NOMO-1 treated with dmso at 0.1 percent for 144 hours (cell line): ENCODE data around the gene LILRB1.
"Not testable (repeated sequence)": the region's sequence is repeated elsewhere in the genome, so short reads cannot be mapped to it uniquely, and the experiment has no call there.

Experiments used
- DNase-seq: peaks from one replicate; lab custom pipeline; 2025; ENCODE audit not compliant: unreplicated experiment; lab: John Stamatoyannopoulos, UW

Gene LILRB1

DNA sequence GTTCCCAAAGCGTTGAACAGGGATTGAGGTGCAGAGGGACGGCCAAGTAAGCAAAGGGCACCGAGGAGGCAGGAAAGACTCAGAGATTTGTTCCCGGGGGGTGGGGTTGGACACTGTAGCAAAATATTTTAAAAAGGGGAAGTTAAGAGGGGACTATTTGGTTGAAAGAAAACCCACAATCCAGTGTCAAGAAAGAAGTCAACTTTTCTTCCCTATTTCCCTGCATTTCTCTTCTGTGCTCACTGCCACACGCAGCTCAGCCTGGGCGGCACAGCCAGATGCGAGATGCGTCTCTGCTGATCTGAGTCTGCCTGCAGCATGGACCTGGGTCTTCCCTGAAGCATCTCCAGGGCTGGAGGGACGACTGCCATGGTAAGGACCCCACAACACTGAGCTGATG is at the start of gene LILRB1:
Gene LILRB1, plus strand, starts transcription at position 223 of the 400 bp plus-strand sequence. CDS start 590 bp downstream, outside the sequence.
- DNase-seq = peak; percentile 57

GRCh38 chr19:54586397-54586796 is 43.9 kb upstream of the LILRB1 start:
- no peak for DNase-seq

- no peak for DNase-seq
Observed at GRCh38 chr19:54587026-54587425, 43.3 kb upstream of the LILRB1 start.

DNA sequence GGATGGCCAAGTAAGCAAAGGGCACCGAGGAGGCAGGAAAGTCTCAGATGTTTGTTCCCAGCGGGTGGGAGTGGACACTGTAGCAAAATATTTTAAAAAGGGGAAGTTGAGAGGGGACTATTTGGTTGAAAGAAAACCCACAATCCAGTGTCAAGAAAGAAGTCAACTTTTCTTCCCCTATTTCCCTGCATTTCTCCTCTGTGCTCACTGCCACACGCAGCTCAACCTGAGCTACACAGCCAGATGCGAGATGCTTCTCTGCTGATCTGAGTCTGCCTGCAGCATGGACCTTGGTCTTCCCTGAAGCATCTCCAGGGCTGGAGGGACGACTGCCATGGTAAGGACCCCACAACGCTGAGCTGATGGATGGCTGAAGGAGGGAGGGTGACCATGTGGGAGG is 36.8 kb upstream of the LILRB1 start, which contains the start of gene LILRA1:
Gene LILRA1, plus strand, starts transcription at position 188 of the 400 bp plus-strand sequence. CDS start 613 bp downstream, outside the sequence.
- peak; percentile 53 for DNase-seq

GRCh38 chr19:54593931-54594626 is 36.2 kb upstream of the LILRB1 start:
- not testable (repeated sequence) for DNase-seq

DNA sequence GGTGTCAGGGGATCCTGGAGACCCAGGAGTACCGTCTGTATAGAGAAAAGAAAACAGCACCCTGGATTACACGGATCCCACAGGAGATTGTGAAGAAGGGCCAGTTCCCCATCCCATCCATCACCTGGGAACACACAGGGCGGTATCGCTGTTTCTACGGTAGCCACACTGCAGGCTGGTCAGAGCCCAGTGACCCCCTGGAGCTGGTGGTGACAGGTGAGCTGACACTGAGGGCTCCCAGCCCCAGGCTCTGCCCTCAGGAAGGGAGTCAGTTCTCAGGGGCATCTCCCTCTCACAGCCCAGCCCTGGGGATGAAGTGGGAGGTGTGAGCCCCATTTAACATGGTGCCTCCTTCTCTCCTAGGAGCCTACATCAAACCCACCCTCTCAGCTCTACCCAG is 35.5 kb upstream of the LILRB1 start:
- no peak for DNase-seq

GRCh38 chr19:54595680-54596436 is 34.4 kb upstream of the LILRB1 start:
- not testable (repeated sequence) for DNase-seq

DNA sequence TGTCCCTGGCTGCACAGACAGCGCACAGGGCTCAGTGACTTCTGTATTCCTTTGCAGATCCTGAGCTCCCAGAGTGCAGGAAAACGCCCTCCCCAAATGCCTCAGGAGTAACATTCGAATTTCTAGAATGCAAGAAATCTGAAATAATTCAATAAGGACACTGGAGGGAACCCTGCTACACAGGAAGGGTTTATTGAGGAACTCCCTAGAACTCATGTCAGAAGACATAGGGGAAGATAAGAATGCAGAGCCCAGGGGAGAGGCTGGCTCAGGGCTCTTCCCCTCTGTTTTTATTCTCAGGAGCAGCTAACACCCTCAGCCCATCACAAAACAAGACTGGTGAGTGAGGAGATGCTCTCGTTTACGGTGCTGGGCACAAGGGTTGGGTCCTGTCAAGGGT is 30.1 kb upstream of the LILRB1 start:
- DNase-seq = no peak

DNA sequence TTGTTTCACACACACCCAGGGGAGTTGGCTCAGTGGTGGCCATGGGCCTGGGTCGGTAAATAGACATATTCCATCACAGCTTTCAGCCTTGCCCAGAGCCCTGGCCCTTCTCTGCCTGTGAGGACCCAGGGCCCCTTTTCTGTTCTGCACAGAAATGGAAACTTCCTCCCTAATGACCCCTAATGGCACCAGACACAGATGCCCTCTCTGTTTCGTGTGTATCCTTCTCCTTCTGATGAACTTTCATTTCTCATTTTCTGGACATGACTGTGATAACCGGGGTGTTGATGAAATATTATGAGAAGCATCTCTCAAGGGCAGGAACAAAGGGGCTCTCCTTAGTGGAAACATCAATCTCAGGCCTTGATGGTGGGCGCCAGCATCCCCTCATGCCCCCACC is 24.1 kb upstream of the LILRB1 start:
- DNase-seq = no peak

DNA sequence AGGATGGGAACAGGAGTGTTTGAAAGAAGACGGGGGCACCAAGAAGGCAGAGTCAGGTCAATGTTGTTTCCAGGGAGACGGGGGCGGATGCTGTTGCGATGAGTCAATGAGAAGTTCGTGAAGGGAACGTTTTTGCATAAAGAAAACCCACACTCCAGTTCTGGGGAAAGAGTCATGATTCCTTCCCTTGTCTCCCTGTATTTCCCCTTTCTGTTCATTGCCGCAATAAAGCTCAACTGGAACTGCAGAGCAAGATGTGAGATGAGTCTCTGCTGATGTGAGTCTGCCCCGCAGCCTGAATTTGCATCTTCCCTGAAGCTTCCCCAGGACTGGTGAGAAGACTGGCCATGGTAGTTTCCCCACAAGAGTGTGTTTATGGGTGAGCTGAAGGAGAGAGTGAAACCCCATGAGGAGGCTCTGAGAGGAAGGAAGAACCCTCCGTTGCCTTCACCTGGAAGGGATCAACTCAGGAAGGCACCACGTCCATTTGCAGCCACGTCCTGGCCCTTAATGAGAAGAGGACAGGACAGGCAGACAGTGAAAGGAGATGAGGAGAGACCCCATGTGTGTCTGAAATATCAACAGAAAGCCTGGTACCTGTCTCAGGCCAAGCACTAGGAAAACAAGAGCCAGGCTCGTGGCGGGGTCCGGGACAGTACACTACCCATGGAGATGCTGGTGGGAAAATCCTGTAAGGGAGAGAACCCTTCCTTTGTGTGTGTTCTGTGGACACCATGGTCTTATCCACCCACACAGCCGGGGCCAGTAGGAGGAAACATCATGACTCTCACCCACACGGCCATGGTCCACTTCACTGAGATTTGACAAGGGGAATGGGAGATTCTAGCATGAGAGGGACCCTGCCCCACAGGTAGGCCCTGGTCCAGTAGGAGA is 23.1 kb upstream of the LILRB1 start:
- no peak for DNase-seq

GRCh38 chr19:54607785-54608150 is 22.5 kb upstream of the LILRB1 start:
- DNase-seq = no peak

DNA sequence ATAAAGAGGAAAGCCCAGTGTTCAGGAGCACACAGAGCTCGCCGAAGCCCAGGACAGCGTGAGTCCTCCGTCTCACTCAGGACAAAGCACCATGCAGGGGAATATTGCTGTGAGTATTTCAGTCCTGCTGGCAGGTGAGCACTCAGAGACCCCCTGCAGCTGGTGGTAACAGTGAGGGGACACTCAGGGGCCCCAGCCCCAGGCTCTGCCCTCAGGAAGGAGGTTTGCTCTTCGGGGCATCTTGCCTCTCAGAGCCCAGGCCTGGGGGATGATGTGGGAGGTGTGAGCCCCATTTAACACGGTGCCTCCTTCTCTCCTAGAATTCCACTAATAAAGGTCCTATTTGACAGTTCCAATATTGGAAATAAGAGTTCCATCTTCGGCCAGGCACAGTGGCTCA is 22.1 kb upstream of the LILRB1 start:
- DNase-seq = no peak

GRCh38 chr19:54608792-54609191 is 21.5 kb upstream of the LILRB1 start:
- no peak for DNase-seq

- no peak for DNase-seq
Observed at GRCh38 chr19:54609356-54609791, 20.9 kb upstream of the LILRB1 start.

GRCh38 chr19:54612428-54612827 is 17.9 kb upstream of the LILRB1 start:
- DNase-seq = no peak

GRCh38 chr19:54614726-54615125 is 15.6 kb upstream of the LILRB1 start:
- no peak for DNase-seq

DNA sequence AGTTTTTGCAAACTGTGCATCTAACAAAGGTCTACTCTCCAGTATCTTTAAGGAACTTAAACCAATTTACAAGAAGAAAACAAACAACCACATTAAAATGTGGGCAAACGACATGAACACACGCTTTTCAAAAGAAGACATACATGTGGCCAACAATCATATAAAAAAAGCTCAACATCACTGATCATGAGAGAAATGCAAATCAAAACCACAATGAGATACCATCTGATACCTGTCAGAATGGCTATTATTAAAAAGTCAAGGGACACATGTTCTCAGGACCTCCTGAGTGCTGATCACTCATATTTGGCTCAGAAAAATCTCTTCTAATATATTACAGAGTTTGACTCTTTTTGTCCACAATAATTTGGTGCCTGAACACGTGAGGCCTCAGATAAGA is 14.2 kb upstream of the LILRB1 start:
- DNase-seq = no peak

DNA sequence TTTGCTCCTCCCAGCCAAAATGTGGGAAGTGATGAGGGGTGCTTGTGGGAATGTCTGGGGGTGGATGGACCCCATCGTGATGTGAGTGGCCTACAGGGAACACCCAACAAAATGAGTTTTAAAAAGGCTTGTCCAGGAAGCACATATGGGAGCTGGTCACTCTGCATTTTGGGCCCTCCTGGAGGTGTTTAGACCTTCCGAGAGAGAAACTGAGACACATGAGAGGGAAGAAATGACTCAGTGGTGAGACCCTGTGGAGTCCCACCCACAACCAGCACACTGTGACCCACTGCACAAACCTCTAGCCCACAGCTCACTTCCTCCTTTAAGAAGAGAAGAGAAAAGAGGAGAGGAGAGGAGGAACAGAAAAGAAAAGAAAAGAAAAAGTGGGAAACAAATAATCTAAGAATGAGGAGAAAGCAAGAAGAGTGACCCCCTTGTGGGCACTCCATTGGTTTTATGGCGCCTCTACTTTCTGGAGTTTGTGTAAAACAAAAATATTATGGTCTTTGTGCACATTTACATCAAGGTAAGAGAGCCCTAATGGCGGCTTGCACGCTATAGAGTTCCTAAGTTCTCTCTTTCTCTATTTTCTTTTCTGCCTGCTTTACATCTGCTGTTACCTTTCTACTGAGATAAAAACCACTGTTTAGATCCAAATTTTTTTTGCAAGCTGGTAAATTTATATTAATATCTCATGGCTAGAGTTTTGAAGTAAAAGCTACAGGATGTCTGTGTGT is 13.3 kb upstream of the LILRB1 start:
- no peak for DNase-seq

GRCh38 chr19:54620464-54620863 is 9.8 kb upstream of the LILRB1 start:
- no peak for DNase-seq

GRCh38 chr19:54622431-54622830 is 7.9 kb upstream of the LILRB1 start:
- DNase-seq = no peak

DNA sequence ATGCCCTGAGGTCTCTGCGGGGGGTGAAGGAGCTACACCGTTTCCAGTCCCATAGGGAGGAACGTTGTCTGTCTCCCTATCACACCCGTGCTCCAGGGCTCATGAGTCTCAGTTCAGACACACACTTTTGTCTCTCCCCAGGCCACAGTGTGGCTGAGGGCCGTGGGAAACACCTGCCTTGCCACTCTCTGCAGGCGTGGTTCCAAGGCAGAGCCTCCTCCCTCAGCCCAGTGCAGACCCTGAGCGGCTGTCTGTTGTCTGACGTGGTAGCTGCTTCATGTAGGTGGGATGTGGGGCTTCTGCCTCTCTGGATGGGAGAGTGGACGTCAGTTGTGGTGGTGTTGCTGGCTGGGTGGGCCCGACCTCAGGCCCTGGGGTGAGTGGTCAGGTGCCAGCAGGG is 6.0 kb upstream of the LILRB1 start:
- not testable (repeated sequence) for DNase-seq
